Endothelial cell of umbilical vein (primary cell): ENCODE measurements around the gene ZBTB7A. TPM values are rescaled to one million over a fixed set of nuclear protein-coding genes. Genes with fewer than 3 reads are reported as not detected.

Experiments used
- BruUV-seq: library from RNA; stranded (reverse); fragments of 400-500 nt; replicated peaks from 2 replicates; lab custom pipeline; 2021; lab: Mats Ljungman, UMichigan
- CTCF ChIA-PET: fragments of 300-600, 350-600 bp; sonication (Branson Sonifier 250); formaldehyde crosslinking; loops from one replicate; lab custom pipeline; 2021; ENCODE audit warnings: antibody characterized with exemption, inconsistent platforms; lab: Charles Lee
- POLR2A ChIA-PET: fragments of 300-600, 350-600 bp; sonication (Branson Sonifier 250); formaldehyde crosslinking; loops from one replicate; lab custom pipeline; 2021; ENCODE audit warnings: antibody characterized with exemption, inconsistent platforms; lab: Charles Lee
- DNase-seq: peaks from one replicate; pipeline ENCODE4 v3.0.0-alpha.2; 2011; ENCODE audit warnings: low read depth, low spot score
- FAIRE-seq: peaks from 2 replicates; lab custom pipeline; 2011; peaks lifted over from hg19 to GRCh38; lab: Jason Lieb, UNC
- H2AFZ ChIP-seq: 2 replicates; pipeline ENCODE4 v1.6.0; 2012; ENCODE audit warnings: low read depth, low read length, control low read depth, inconsistent platforms
- H3K27ac ChIP-seq: 2 replicates; pipeline ENCODE4 v1.5.1; 2011; ENCODE audit warnings: low read depth, mild to moderate bottlenecking, control low read depth, low read length, moderate library complexity; ENCODE audit not compliant: insufficient read depth
- H3K27me3 ChIP-seq, 2 experiments: 2 replicates each; pipeline versions ENCODE4 v1.6.0 to v1.6.1; 2011; ENCODE audit warnings: low read length in 2 of 2, mixed read lengths in 1 of 2; ENCODE audit not compliant: control insufficient read depth in 2 of 2, insufficient read depth in 2 of 2
- H3K36me3 ChIP-seq, 2 experiments: 2 replicates in 1 of 2; 3 replicates in 1 of 2; pipeline ENCODE4 v1.5.1; 2011; ENCODE audit warnings: low read length in 2 of 2, mild to moderate bottlenecking in 1 of 2, moderate library complexity in 1 of 2; ENCODE audit not compliant: control insufficient read depth in 2 of 2, insufficient read depth in 2 of 2; ENCODE audit errors: extremely low read depth in 1 of 2
- H3K4me1 ChIP-seq: 3 replicates; pipeline ENCODE4 v1.5.1; 2011; ENCODE audit warnings: mild to moderate bottlenecking, low read length; ENCODE audit not compliant: control insufficient read depth, insufficient read depth; ENCODE audit errors: extremely low read depth
- H3K4me2 ChIP-seq: 2 replicates; pipeline ENCODE4 v1.6.1; 2011; ENCODE audit warnings: low read length, control low read depth, mixed read lengths; ENCODE audit not compliant: insufficient read depth
- H3K4me3 ChIP-seq, 3 experiments: fragments of 200-600 bp in 1 of 3; sonication (generic), shearing (Covaris generic) in 1 of 3; replicated peaks in 1 of 3; 2 replicates each; pipeline ENCODE4 v1.5.1; 2011 to 2016; ENCODE audit warnings: control low read depth in 3 of 3, low read length in 3 of 3, mild to moderate bottlenecking in 2 of 3, inconsistent platforms in 1 of 3, low read depth in 1 of 3, moderate library complexity in 1 of 3; ENCODE audit not compliant: insufficient read depth in 1 of 3
- H3K79me2 ChIP-seq: 2 replicates; pipeline ENCODE4 v1.6.0; 2012; ENCODE audit warnings: low read length, inconsistent platforms; ENCODE audit not compliant: control insufficient read depth, insufficient read depth
- H3K9ac ChIP-seq: replicated peaks from 2 replicates; pipeline ENCODE3; 2011; ENCODE audit warnings: low read length, control low read depth; ENCODE audit not compliant: insufficient read depth; ENCODE audit errors: extremely low read depth
- H3K9me1 ChIP-seq: replicated peaks from 3 replicates; pipeline ENCODE4 v1.6.0; 2011; ENCODE audit warnings: mild to moderate bottlenecking, low read length; ENCODE audit not compliant: control insufficient read depth, insufficient read depth; ENCODE audit errors: extremely low read depth
- H3K9me3 ChIP-seq: replicated peaks from 2 replicates; pipeline ENCODE4 v1.5.1; 2012; ENCODE audit warnings: low read length, inconsistent platforms; ENCODE audit not compliant: control insufficient read depth, insufficient read depth
- H4K20me1 ChIP-seq: replicated peaks from 2 replicates; pipeline ENCODE3; 2011; ENCODE audit warnings: mild to moderate bottlenecking, low read length; ENCODE audit not compliant: control insufficient read depth, insufficient read depth; ENCODE audit errors: extremely low read depth
- CTCF ChIP-seq, 2 donors: IDR thresholded peaks; 1 replicate in 1 of 2; 2 replicates in 1 of 2; pipeline ENCODE4 v1.5.1; 2011; ENCODE audit warnings: low read length in 2 of 2, mild to moderate bottlenecking in 2 of 2, moderate library complexity in 2 of 2, control low read depth in 1 of 2, inconsistent platforms in 1 of 2, low read depth in 1 of 2; ENCODE audit not compliant: insufficient read depth in 1 of 2; ENCODE audit errors: extremely low read depth in 1 of 2
- EZH2 ChIP-seq: IDR thresholded peaks from 2 replicates; pipeline ENCODE4 v1.6.1; 2012; ENCODE audit warnings: borderline replicate concordance, low read depth, mild to moderate bottlenecking, moderate library complexity, low read length, inconsistent platforms; ENCODE audit not compliant: severe bottlenecking
- FOS ChIP-seq: IDR thresholded peaks from 2 replicates; pipeline ENCODE4 v1.6.1; 2011; ENCODE audit warnings: mild to moderate bottlenecking, low read length, moderate library complexity, borderline replicate concordance; ENCODE audit not compliant: insufficient read depth
- GATA2 ChIP-seq: IDR thresholded peaks from 2 replicates; pipeline ENCODE4 v1.7.0; 2011; ENCODE audit warnings: low read depth, mild to moderate bottlenecking, moderate library complexity, mixed read lengths, low read length; ENCODE audit not compliant: insufficient read length, insufficient read depth
- JUN ChIP-seq: IDR thresholded peaks from 2 replicates; pipeline ENCODE4 v1.6.1; 2011; ENCODE audit warnings: borderline replicate concordance, low read depth; ENCODE audit not compliant: insufficient read length, insufficient read depth
- MAX ChIP-seq: IDR thresholded peaks from 2 replicates; pipeline ENCODE4 v1.6.1; 2011; ENCODE audit not compliant: insufficient read depth, insufficient read length
- MYC ChIP-seq: IDR thresholded peaks from one replicate; pipeline ENCODE4 v1.6.1; 2011; ENCODE audit warnings: mild to moderate bottlenecking, low read depth, low read length
- POLR2A ChIP-seq: IDR thresholded peaks from 2 replicates; pipeline ENCODE4 v1.6.1; 2012; ENCODE audit warnings: low read depth, mild to moderate bottlenecking, control low read depth, low read length
- POLR2AphosphoS5 ChIP-seq: IDR thresholded peaks from 2 replicates; pipeline ENCODE4 v1.6.1; 2012; ENCODE audit warnings: low read depth, mild to moderate bottlenecking, control low read depth, low read length, moderate library complexity; ENCODE audit not compliant: insufficient read depth
- dilution Hi-C: fragments of 300-500 bp; cut with MboI; formaldehyde crosslinking; loops from one replicate; pipeline ENCODE4 v1.15.0; 2019; ENCODE audit warnings: low sequenced_read_pairs; ENCODE audit not compliant: extremely low pct_ligation_motif_present
- intact Hi-C: fragments of 100-400 bp; cut with micrococcal nuclease; formaldehyde crosslinking; loops from one replicate; pipeline ENCODE4 v1.10.0; 2022
- polyA plus RNA-seq, 4 experiments: library from polyadenylated mRNA; depleted of rRNA in 3 of 4; stranded (reverse) in 3 of 4; unstranded in 1 of 4; fragments of >200 nt; gene quantifications; 2 replicates each; pipeline versions ENCODE4 v1.2.1 to v1.2.3, GENCODE V29; 2011 to 2012; ENCODE audit warnings: missing spikeins in 1 of 4
- total RNA-seq: library from RNA; stranded (reverse); gene quantifications from 2 replicates; pipeline ENCODE4 v1.2.3, GENCODE V29; 2021

ZBTB7A gene
- total and polyA plus RNA-seq, 2 donors (not counting 3 experiments of a cell fraction or from before 2014, with no cell fraction given) = 8.2 to 29.0 TPM

GRCh38 chr19:4063369-4064148 lies 3.1 kb downstream of the ZBTB7A start:
- ChIA-PET POLR2A (no interaction called here), CTCF (interaction anchor here (1.7 kb wide), 1 partner anchor 77 kb away, joined by 8 read pairs; no protein-coding TSS in a partner anchor)
- Histone ChIP-seq H3K27me3 (no peaks in the 10 kb centered on the region), H3K9me3 (no peaks in the 10 kb centered on the region), H3K27ac (no peak overlapping the region), H4K20me1 (no peaks in the 10 kb centered on the region), H3K4me2 (peak overlapping the region; percentile 82), H3K9ac (peak overlapping the region; percentile 81), H3K36me3 (peaks cover 0 to 5% of the 10 kb centered on the region in 2 experiments), H2AFZ (no peak overlapping the region), H3K9me1 (no peaks in the 10 kb centered on the region), H3K79me2 (peaks cover 68% of the 10 kb centered on the region), H3K4me3 (peak overlapping the region; percentile 66 to 81 (median 77)), H3K4me1 (peaks cover 18% of the 10 kb centered on the region)
- BruUV-seq = TSS peak; percentile 14
- dilution Hi-C loops = no loop called here
- no peak for TF ChIP-seq EZH2
- intact Hi-C loops = loop anchor here (5.0 kb wide), 1 partner anchor 56 kb away; the partner anchor contains the start of gene PIAS4
- DNase-seq (peak; percentile 22), FAIRE-seq (no peak)

DNA sequence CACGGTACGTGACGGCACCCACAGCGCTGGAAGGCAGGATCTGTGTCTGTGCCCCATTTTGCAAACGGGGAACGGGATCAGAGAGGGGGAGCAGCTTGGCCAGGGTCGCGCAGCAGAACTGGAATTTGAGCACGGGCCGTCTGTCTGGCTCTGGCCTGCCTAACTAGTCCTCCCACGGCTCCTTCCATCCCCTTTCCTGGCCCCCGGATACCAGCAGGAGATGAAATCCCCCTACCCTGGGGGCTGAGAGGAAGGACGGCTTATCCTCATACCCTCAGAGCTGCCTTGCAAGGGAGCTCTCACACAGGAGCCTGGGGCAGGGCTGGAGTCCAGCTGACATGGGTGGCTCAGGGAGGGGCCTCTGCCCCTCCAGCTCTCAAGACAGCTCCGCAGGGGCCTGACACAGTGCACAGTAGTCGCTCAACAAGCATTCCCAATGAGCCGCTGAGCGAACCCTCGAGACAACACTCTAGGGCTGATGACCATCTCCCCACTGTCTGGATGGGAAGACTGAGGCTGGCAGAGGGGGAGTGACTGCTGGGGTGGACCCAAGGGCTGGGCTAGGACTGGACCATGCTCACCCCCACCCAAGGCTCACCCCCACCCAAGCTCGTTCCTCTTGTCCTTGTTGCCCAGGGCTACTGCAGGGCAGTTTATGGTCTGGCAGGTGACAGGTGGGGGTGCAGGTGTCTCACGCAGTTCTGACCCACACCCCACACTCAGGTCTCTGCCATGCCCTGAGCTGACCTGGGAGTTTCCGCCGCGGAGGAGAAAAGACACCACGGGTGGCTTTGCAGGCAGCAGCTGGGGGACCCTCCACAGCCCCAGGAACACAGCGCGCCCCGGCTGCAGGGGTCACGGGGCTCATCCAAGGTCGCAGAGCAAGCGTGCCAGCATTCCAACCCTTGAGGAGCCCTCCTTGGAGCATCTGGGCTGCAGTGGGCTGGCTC lies 4.0 kb downstream of the ZBTB7A start:
- no TSS peak for BruUV-seq
- H2AFZ ChIP-seq = no peak overlapping the region
- H3K4me3 ChIP-seq = no peak overlapping the region
- ChIA-PET CTCF (no interaction called here), POLR2A (no interaction called here)
- H3K27ac ChIP-seq = no peak overlapping the region
- dilution Hi-C loops (no loop called here), intact Hi-C loops (loop anchor here (5.0 kb wide), 1 partner anchor 55 kb away; the partner anchor contains the start of gene PIAS4)
- TF ChIP-seq GATA2 (no peak), MYC (no peak), EZH2 (no peak), FOS (no peak), POLR2A (no peak), POLR2AphosphoS5 (no peak), JUN (no peak), MAX (no peak), CTCF (IDR thresholded peaks at IDR 0.05; ENCODE audit: extremely low read depth in 1 of 2, insufficient read depth in 1 of 2, low read depth in 1 of 2, low read length in 2 of 2) (no peak)
- no peaks in the 10 kb centered on the region for H3K27me3 ChIP-seq
- DNase-seq (no peak), FAIRE-seq (no peak)
- H3K4me2 ChIP-seq = no peak overlapping the region
- H4K20me1 ChIP-seq = no peaks in the 10 kb centered on the region
- peaks cover 25% of the 10 kb centered on the region for H3K4me1 ChIP-seq
- no peaks in the 10 kb centered on the region for H3K9me1 ChIP-seq
- peaks cover 0 to 5% of the 10 kb centered on the region in 2 experiments for H3K36me3 ChIP-seq
- H3K9ac ChIP-seq = no peak overlapping the region
- H3K79me2 ChIP-seq = peaks cover 77% of the 10 kb centered on the region
- H3K9me3 ChIP-seq = no peaks in the 10 kb centered on the region
